ENCODE measurements around the gene GGA2.

GGA2 gene

DNA sequence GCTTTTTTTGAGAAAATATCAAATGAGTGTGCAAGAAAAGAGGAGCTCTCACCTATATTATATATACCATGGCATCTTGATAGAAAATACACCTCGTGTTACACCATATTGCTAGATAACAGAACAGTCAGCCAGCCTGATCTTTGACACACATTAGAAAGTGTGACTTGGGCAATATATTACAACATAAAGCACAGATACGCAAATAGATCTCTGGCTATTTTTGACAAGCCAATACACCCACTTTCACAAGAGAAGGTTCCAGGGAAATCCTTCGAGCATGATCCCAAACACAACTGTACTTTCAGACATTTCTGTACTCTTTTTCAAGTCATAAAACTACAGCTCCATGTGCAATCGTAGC, 9.4 kb downstream of the GGA2 start:
- TF ChIP-seq, protein P1, sequence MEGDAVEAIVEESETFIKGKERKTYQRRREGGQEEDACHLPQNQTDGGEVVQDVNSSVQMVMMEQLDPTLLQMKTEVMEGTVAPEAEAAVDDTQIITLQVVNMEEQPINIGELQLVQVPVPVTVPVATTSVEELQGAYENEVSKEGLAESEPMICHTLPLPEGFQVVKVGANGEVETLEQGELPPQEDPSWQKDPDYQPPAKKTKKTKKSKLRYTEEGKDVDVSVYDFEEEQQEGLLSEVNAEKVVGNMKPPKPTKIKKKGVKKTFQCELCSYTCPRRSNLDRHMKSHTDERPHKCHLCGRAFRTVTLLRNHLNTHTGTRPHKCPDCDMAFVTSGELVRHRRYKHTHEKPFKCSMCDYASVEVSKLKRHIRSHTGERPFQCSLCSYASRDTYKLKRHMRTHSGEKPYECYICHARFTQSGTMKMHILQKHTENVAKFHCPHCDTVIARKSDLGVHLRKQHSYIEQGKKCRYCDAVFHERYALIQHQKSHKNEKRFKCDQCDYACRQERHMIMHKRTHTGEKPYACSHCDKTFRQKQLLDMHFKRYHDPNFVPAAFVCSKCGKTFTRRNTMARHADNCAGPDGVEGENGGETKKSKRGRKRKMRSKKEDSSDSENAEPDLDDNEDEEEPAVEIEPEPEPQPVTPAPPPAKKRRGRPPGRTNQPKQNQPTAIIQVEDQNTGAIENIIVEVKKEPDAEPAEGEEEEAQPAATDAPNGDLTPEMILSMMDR (conservative IDR thresholded peaks at IDR 0.05; ENCODE audit: low read depth, low read length): no peak
- H3K79me2 ChIP-seq (ENCODE audit: insufficient read depth, low read depth): peaks cover 95% of the 10 kb centered on the region
- H3K4me3 ChIP-seq (IDR thresholded peaks at IDR 0.05; ENCODE audit: insufficient read depth, low read depth, low read length): no peak overlapping the region
- no peak overlapping the region for H3K4me2 ChIP-seq
- H3K27ac ChIP-seq: no peak overlapping the region
- H3K4me1 ChIP-seq (ENCODE audit: low read depth, poor library complexity, severe bottlenecking): peaks cover 22% of the 10 kb centered on the region
- no peak overlapping the region for H3K9ac ChIP-seq
- peaks cover 2% of the 10 kb centered on the region; the same call in 1 of the 2 replicates for H3K36me3 ChIP-seq (ENCODE audit: insufficient read depth)
- H4K20me1 ChIP-seq (ENCODE audit: insufficient read depth): peaks cover 15% of the 10 kb centered on the region; the same call in 1 of the 2 replicates
- H2AFZ ChIP-seq (ENCODE audit: low read depth): no peak overlapping the region
- no peaks in the 10 kb centered on the region for H3K27me3 ChIP-seq (ENCODE audit: insufficient read depth, low read depth)

DNA sequence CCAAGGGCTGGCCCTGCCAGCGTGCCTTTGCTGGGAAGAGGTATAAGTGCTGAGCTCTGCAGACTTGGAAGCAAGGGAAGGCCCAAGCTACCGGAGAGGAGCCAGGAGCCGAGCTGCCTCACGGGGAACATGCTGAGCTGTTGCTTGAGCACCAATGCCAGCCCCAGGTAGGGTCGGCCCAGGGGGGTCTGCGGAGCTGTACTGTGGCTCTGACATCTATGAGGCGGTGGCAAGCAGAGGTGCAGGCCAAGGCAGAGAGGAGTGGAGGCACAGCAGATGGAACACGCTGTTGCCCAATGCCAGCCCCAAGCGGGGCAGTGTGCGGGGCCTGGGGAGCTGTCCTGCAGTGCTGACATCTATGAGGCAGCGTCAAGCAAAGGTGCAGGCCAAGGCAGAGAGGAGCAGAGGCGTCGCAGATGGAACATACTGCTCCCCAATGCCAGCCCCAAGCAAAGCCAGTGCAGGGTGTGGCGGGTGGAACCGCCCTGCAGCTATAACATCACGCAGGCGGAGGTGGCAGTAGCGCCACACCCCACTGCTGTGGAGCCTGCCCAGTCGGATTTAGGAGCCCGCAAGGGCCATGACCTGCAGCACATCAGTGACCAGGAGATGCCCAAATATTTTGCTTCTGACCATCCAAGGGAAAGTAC, 10.0 kb downstream of the GGA2 start:
- peaks cover 95% of the 10 kb centered on the region for H3K79me2 ChIP-seq (ENCODE audit: insufficient read depth, low read depth)
- peaks cover 19% of the 10 kb centered on the region for H3K4me1 ChIP-seq (ENCODE audit: low read depth, poor library complexity, severe bottlenecking)
- no peak overlapping the region for H3K4me2 ChIP-seq

DNA sequence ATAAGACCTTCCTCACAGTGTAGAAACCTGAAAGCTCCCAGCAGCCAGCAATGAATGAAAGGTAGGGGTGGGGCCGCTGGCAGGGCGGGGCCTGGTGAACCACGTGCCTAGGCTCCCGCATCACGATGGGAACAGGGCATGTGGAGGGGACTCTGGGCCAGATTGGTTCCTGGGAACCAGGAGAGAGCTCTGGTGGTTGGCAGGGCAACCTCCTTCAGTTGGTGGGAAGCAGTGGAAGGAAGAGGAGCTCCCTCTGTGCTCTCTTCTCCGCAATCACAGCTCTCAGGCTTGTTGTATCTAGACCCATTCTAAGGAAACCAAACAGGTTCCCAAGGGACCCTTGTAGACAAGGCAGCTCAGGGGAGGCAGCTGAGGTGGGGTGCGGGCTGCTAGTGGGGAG, 10.5 kb downstream of the GGA2 start:
- no peak overlapping the region for H2AFZ ChIP-seq (ENCODE audit: low read depth)
- H3K4me1 ChIP-seq (ENCODE audit: low read depth, poor library complexity, severe bottlenecking): peaks cover 13% of the 10 kb centered on the region
- no peak overlapping the region for H3K9ac ChIP-seq
- no peaks in the 10 kb centered on the region for H3K27me3 ChIP-seq (ENCODE audit: insufficient read depth, low read depth)
- peaks cover 11% of the 10 kb centered on the region; the same call in 1 of the 2 replicates for H3K36me3 ChIP-seq (ENCODE audit: insufficient read depth)
- TF ChIP-seq, protein P1 (conservative IDR thresholded peaks at IDR 0.05; ENCODE audit: low read depth, low read length): no peak
- peaks cover 93% of the 10 kb centered on the region for H3K79me2 ChIP-seq (ENCODE audit: insufficient read depth, low read depth)
- H4K20me1 ChIP-seq (ENCODE audit: insufficient read depth): peaks cover 6% of the 10 kb centered on the region; the same call in 1 of the 2 replicates
- H3K4me2 ChIP-seq: no peak overlapping the region
- no peak overlapping the region for H3K4me3 ChIP-seq (IDR thresholded peaks at IDR 0.05; ENCODE audit: insufficient read depth, low read depth, low read length)
- H3K27ac ChIP-seq: no peak overlapping the region

More for the DNA sequence above, 10.0 kb downstream of the GGA2 start:
- Histone ChIP-seq H3K27ac (no peak overlapping the region), H3K9ac (no peak overlapping the region), H2AFZ (ENCODE audit: low read depth) (no peak overlapping the region), H3K27me3 (ENCODE audit: insufficient read depth, low read depth) (no peaks in the 10 kb centered on the region), H3K36me3 (ENCODE audit: insufficient read depth) (peaks cover 7% of the 10 kb centered on the region; the same call in 1 of the 2 replicates), H4K20me1 (ENCODE audit: insufficient read depth) (peaks cover 12% of the 10 kb centered on the region; the same call in 1 of the 2 replicates), H3K4me3 (IDR thresholded peaks at IDR 0.05; ENCODE audit: insufficient read depth, low read depth, low read length) (no peak overlapping the region)
- TF ChIP-seq, protein P1 (conservative IDR thresholded peaks at IDR 0.05; ENCODE audit: low read depth, low read length): no peak

DNA sequence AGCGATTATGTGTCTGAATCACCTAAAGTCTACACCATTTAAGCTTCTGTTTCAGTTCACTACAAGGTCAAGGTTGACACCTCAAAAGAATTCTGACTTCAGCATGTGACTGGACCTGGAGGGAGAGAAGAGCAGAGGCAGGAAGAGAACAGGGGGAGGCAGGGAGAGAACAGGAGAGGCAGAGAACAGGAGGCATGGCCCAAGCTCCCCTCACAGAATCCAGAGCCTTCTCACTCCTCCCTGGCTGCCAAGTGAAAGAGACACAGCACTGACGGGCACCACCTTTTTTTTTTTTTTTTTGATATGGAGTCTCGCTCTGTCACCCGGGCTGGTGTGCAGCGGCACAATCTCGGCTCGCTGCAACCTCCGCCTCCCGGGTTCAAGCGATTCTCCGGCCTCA, 11.4 kb downstream of the GGA2 start:
- peaks cover 83% of the 10 kb centered on the region for H3K79me2 ChIP-seq (ENCODE audit: insufficient read depth, low read depth)
- H3K9ac ChIP-seq: no peak overlapping the region
- H3K4me2 ChIP-seq: no peak overlapping the region
- peaks cover 11% of the 10 kb centered on the region; the same call in 1 of the 2 replicates for H3K36me3 ChIP-seq (ENCODE audit: insufficient read depth)
- H4K20me1 ChIP-seq (ENCODE audit: insufficient read depth): peaks cover 2% of the 10 kb centered on the region; the same call in 1 of the 2 replicates
- H3K27me3 ChIP-seq (ENCODE audit: insufficient read depth, low read depth): no peaks in the 10 kb centered on the region
- peaks cover 4% of the 10 kb centered on the region for H3K4me1 ChIP-seq (ENCODE audit: low read depth, poor library complexity, severe bottlenecking)
- H3K27ac ChIP-seq: no peak overlapping the region
- H2AFZ ChIP-seq (ENCODE audit: low read depth): no peak overlapping the region
- H3K4me3 ChIP-seq (IDR thresholded peaks at IDR 0.05; ENCODE audit: insufficient read depth, low read depth, low read length): no peak overlapping the region
- TF ChIP-seq, protein P1 (conservative IDR thresholded peaks at IDR 0.05; ENCODE audit: low read depth, low read length): no peak

All from KMS-11 (cell line).